DMS 273 (cell line): ENCODE measurements around the gene MGARP.
"Not testable (repeated sequence)": the region's sequence is repeated elsewhere in the genome, so short reads cannot be mapped to it uniquely, and the experiment has no call there.

Source experiments
- DNase-seq: peaks from one replicate; lab custom pipeline; 2025; ENCODE audit not compliant: unreplicated experiment; lab: John Stamatoyannopoulos, UW

MGARP gene

GRCh38 chr4:139295942-139296299, 15.9 kb upstream of the MGARP start:
- no peak for DNase-seq

- peak; percentile 96 for DNase-seq
These were observed 15.3 kb upstream of the MGARP start for GRCh38 chr4:139295206-139295941.

- DNase-seq = no peak
These were observed 6.2 kb upstream of the MGARP start for GRCh38 chr4:139286186-139286698.

GRCh38 chr4:139282721-139283075, 2.7 kb upstream of the MGARP start:
- no peak for DNase-seq

- no peak for DNase-seq
These were observed 2.2 kb upstream of the MGARP start for GRCh38 chr4:139282065-139282720.

GRCh38 chr4:139278912-139279759, 889 bp downstream of the MGARP start:
- DNase-seq = no peak

- no peak for DNase-seq
These were observed 1.5 kb downstream of the MGARP start for GRCh38 chr4:139278485-139278884.

- no peak for DNase-seq
These were observed 4.7 kb downstream of the MGARP start for GRCh38 chr4:139275281-139275735.

- DNase-seq = no peak
These were observed 5.2 kb downstream of the MGARP start for GRCh38 chr4:139274790-139275189.

GRCh38 chr4:139273835-139274234, 6.2 kb downstream of the MGARP start:
- no peak for DNase-seq

- DNase-seq = no peak
These were observed 12.7 kb downstream of the MGARP start for GRCh38 chr4:139267301-139267700.

- peak; percentile 54 for DNase-seq
These were observed 13.3 kb downstream of the MGARP start for GRCh38 chr4:139266583-139267257.

- DNase-seq = no peak
These were observed 13.8 kb downstream of the MGARP start for GRCh38 chr4:139266208-139266582.

GRCh38 chr4:139265654-139266053, 14.4 kb downstream of the MGARP start:
- no peak for DNase-seq

- no peak for DNase-seq
These were observed 23.7 kb downstream of the MGARP start for GRCh38 chr4:139256349-139256748.

- not testable (repeated sequence) for DNase-seq
These were observed 24.4 kb downstream of the MGARP start for GRCh38 chr4:139255581-139255980.

GRCh38 chr4:139253713-139254112, 26.3 kb downstream of the MGARP start:
- peak; percentile 15 for DNase-seq

GRCh38 chr4:139253046-139253445, 27.0 kb downstream of the MGARP start:
- DNase-seq = no peak

- DNase-seq = no peak
These were observed 32.3 kb downstream of the MGARP start for GRCh38 chr4:139247700-139248238.

- no peak for DNase-seq
These were observed 32.8 kb downstream of the MGARP start for GRCh38 chr4:139247241-139247640.

- no peak for DNase-seq
These were observed 33.9 kb downstream of the MGARP start for GRCh38 chr4:139246166-139246565.
